ENCODE data around the gene MAP4K4.

Gene MAP4K4

GRCh38 chr2:101728865-101729264, 31.4 kb downstream of the MAP4K4 start:
- DNase-seq (ENCODE audit: low read depth): no peak
- H3K4me3 ChIP-seq (ENCODE audit: low read length): no peak overlapping the region
- TF ChIP-seq, protein P1, sequence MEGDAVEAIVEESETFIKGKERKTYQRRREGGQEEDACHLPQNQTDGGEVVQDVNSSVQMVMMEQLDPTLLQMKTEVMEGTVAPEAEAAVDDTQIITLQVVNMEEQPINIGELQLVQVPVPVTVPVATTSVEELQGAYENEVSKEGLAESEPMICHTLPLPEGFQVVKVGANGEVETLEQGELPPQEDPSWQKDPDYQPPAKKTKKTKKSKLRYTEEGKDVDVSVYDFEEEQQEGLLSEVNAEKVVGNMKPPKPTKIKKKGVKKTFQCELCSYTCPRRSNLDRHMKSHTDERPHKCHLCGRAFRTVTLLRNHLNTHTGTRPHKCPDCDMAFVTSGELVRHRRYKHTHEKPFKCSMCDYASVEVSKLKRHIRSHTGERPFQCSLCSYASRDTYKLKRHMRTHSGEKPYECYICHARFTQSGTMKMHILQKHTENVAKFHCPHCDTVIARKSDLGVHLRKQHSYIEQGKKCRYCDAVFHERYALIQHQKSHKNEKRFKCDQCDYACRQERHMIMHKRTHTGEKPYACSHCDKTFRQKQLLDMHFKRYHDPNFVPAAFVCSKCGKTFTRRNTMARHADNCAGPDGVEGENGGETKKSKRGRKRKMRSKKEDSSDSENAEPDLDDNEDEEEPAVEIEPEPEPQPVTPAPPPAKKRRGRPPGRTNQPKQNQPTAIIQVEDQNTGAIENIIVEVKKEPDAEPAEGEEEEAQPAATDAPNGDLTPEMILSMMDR (IDR thresholded peaks at IDR 0.05; ENCODE audit: insufficient read depth, low read depth, low read length, missing control alignments): no peak

DNA sequence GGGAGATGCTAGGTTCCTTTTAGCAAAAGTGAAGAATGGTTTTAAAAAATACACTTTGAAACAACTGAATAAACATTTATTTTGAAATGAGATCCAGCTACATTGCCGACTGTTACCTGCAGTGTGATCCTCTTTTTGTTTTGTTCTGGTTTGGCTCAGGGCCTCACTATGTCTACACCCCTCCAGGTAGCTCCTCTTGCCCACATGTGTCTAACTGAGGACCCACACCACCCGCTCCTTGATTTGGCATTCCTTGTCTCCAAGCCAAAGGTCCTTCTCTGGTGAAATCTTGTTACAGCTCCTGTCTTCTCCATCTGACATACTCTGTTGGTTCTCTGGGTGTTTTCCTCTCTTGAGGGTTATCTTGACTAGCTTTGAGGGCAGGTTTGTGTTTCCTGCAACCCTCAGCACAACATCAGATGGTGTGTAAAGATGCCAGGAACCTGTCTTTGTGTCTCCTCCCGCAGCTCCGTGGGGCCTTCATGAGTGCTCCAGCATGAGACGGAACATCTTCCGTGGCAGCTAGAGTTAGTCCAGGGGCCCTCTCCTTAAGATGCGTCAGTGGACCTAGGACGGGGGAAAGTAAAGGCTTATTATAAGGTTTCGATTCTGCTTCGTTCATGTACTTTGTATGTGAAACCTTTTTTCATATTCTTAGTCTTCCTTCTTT, 32.1 kb downstream of the MAP4K4 start:
- no peak for DNase-seq (ENCODE audit: low read depth)
- H3K4me3 ChIP-seq (ENCODE audit: low read length): no peak overlapping the region
- TF ChIP-seq, protein P1 (IDR thresholded peaks at IDR 0.05; ENCODE audit: insufficient read depth, low read depth, low read length, missing control alignments): no peak

GRCh38 chr2:101731221-101732054, 33.9 kb downstream of the MAP4K4 start:
- H3K4me3 ChIP-seq (ENCODE audit: low read length): no peak overlapping the region
- DNase-seq (ENCODE audit: low read depth): no peak
- TF ChIP-seq, protein P1 (IDR thresholded peaks at IDR 0.05; ENCODE audit: insufficient read depth, low read depth, low read length, missing control alignments): no peak

DNA sequence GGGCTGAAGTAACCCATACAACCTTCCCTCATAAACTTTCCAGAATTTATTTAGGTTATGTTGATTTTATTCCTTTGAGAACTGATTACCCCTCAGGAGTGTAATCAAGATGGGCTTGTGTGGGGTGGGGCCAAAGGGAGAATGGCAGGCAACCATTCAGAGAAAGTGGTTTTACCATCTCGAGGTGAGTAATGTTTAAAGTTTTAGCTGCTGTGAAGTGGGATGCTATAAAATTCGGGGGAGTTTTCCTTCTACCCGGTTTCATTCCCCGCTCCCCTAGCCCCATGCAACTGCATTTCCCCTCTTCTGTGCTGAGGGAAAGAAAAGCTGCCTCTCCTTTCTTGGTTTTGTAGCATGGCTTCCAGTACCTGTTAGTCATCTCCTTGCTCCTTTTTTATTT, 34.7 kb downstream of the MAP4K4 start:
- no peak overlapping the region for H3K4me3 ChIP-seq (ENCODE audit: low read length)
- DNase-seq (ENCODE audit: low read depth): no peak
- TF ChIP-seq, protein P1 (IDR thresholded peaks at IDR 0.05; ENCODE audit: insufficient read depth, low read depth, low read length, missing control alignments): no peak

DNA sequence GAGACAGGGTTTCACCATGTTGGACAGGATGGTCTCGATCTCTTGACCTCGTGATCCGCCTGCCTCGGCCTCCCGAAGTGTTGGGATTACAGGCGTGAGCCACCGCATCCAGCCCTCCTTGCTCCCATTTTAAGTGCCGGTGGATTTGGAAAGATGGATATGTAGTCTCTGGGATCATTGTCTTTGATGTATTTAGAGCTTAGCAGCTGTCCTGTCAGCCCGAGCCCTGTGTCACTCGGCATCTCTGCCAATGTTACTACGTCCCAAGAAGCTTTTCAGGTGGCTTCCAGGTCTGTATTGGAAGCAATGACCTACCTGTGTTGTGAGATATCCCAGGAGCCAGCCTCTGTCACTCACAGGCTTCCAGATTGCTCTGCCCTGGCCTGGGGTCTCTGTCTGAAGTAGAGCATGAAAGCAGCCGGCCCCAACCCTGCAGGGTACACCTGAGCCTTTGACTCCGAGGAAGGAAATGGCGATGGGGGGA, 35.3 kb downstream of the MAP4K4 start:
- no peak for DNase-seq (ENCODE audit: low read depth)
- TF ChIP-seq, protein P1 (IDR thresholded peaks at IDR 0.05; ENCODE audit: insufficient read depth, low read depth, low read length, missing control alignments): no peak
- no peak overlapping the region for H3K4me3 ChIP-seq (ENCODE audit: low read length)

DNA sequence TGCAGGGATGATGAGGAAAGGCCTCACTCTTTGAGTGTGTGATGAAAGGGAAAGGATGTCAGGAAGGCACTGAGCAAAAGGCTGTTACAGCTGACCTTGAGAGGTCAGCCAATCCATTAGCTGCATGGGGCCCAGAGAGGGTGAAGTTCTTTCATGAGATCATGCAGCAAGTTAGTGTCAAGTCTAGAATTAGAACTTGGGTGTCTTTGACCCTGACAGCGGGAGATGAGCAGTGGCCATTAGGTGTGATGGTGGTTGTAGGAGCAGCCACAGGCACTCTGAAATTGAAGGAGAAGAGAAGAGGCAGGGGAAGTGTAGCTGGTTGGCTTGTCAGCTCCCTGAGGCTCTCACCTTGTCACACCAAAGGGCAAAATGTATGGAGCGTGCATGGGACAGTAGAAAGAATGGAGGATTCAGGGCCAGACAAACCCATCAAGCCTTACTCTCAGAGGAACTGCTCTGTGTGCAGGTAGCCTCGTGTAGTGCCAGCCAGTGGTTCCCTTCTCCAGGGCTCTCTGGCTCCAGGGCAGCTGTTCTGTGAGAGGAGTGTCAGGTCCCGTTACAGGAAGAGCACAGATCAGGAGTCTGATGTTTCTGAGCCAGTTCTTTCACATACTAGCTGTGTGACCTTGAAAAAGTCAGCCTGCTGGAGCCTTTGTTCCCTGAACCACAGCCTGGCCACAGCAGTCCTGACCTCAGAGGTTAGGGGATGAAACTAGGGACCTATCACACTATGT, 35.9 kb downstream of the MAP4K4 start:
- TF ChIP-seq, protein P1 (IDR thresholded peaks at IDR 0.05; ENCODE audit: insufficient read depth, low read depth, low read length, missing control alignments): no peak
- DNase-seq (ENCODE audit: low read depth): no peak
- H3K4me3 ChIP-seq (ENCODE audit: low read length): no peak overlapping the region
